Neural cell (in vitro differentiated cells): ENCODE data around the gene MYO10. TPM values are rescaled to one million over a fixed set of nuclear protein-coding genes. Genes with fewer than 3 reads are reported as not detected.

Source experiments
- H2AFZ ChIP-seq: fragments of 200-600, 300-800 bp; sonication (generic), shearing (Covaris generic); 2 replicates; pipeline ENCODE4 v1.6.0; 2014; ENCODE audit warnings: low read depth, mild to moderate bottlenecking, antibody characterized with exemption, low read length, moderate library complexity
- H3F3A ChIP-seq: fragments of 200-600 bp; shearing (Covaris generic); 2 replicates; pipeline ENCODE4 v1.6.1; 2016; ENCODE audit warnings: mild to moderate bottlenecking, moderate library complexity, mixed read lengths, antibody characterized with exemption, low read length; ENCODE audit not compliant: insufficient read depth, poor library complexity, severe bottlenecking
- H3K27ac ChIP-seq: fragments of 200-600, 300-800 bp; sonication (generic), shearing (Covaris generic); 2 replicates; pipeline ENCODE4 v1.5.1; 2014; ENCODE audit warnings: mild to moderate bottlenecking, low read length, moderate library complexity
- H3K27me3 ChIP-seq: fragments of 300-800, 200-600 bp; sonication (generic), shearing (Covaris generic); 2 replicates; pipeline ENCODE4 v1.6.0; 2014; ENCODE audit warnings: mild to moderate bottlenecking, low read depth, low read length, moderate library complexity; ENCODE audit not compliant: insufficient read depth
- H3K36me3 ChIP-seq: fragments of 300-800, 200-600 bp; sonication (generic), shearing (Covaris generic); 2 replicates; pipeline ENCODE4 v1.5.1; 2014; ENCODE audit warnings: mild to moderate bottlenecking, antibody characterized with exemption, low read length, moderate library complexity; ENCODE audit not compliant: insufficient read depth
- H3K4me2 ChIP-seq: fragments of 300-800, 200-600 bp; sonication (generic), shearing (Covaris generic); 2 replicates; pipeline ENCODE4 v1.6.0; 2014; ENCODE audit warnings: mild to moderate bottlenecking, low read length
- H3K4me3 ChIP-seq: fragments of 300-800, 200-600 bp; sonication (generic), shearing (Covaris generic); 2 replicates; pipeline ENCODE4 v1.5.1; 2014; ENCODE audit warnings: mild to moderate bottlenecking, low read length, moderate library complexity
- H3K79me2 ChIP-seq: fragments of 200-600 bp; shearing (Covaris generic); replicated peaks from 2 replicates; pipeline ENCODE4 v1.6.0; 2014; ENCODE audit warnings: mild to moderate bottlenecking, low read length, moderate library complexity; ENCODE audit not compliant: insufficient read depth
- H3K9ac ChIP-seq: fragments of 300-800, 200-600 bp; sonication (generic), shearing (Covaris generic); 2 replicates; pipeline ENCODE4 v1.6.1; 2016; ENCODE audit warnings: mild to moderate bottlenecking, low read length, mixed read lengths
- H3K9me2 ChIP-seq: fragments of 200-600 bp; shearing (Covaris generic); 2 replicates; pipeline ENCODE4 v1.6.1; 2016; ENCODE audit warnings: mild to moderate bottlenecking, low read length, mixed read lengths; ENCODE audit not compliant: insufficient read depth
- H3K9me3 ChIP-seq: fragments of 200-600, 300-800 bp; sonication (generic), shearing (Covaris generic); 2 replicates; pipeline ENCODE4 v1.6.1; 2016; ENCODE audit warnings: mild to moderate bottlenecking, mixed run types, low read length, moderate library complexity, mixed read lengths
- H4K20me1 ChIP-seq: fragments of 200-600 bp; shearing (Covaris generic); 2 replicates; pipeline ENCODE4 v1.6.1; 2016; ENCODE audit warnings: mild to moderate bottlenecking, mixed run types; ENCODE audit not compliant: insufficient read depth
- CTCF ChIP-seq: fragments of 450-650 bp; IDR thresholded peaks from 2 replicates; pipeline ENCODE4 v1.5.1; 2014; ENCODE audit warnings: antibody characterized with exemption, mild to moderate bottlenecking, moderate library complexity; ENCODE audit not compliant: poor library complexity, severe bottlenecking
- EP300 ChIP-seq: fragments of 450-650 bp; conservative IDR thresholded peaks from 2 replicates; pipeline ENCODE4 v1.6.1; 2014; ENCODE audit warnings: antibody characterized with exemption, mild to moderate bottlenecking, moderate library complexity; ENCODE audit not compliant: poor library complexity, severe bottlenecking
- EZH2 ChIP-seq: fragments of 200-600, 300-800 bp; shearing (Covaris generic), sonication (generic); IDR thresholded peaks from 2 replicates; pipeline ENCODE4 v1.6.1; 2014; ENCODE audit warnings: antibody characterized with exemption, low read length, borderline replicate concordance, mild to moderate bottlenecking; ENCODE audit not compliant: insufficient read depth, poor library complexity, severe bottlenecking
- MXI1 ChIP-seq: fragments of 450-650 bp; conservative IDR thresholded peaks from 2 replicates; pipeline ENCODE4 v1.6.1; 2014; ENCODE audit warnings: antibody characterized with exemption, mild to moderate bottlenecking; ENCODE audit not compliant: poor library complexity, severe bottlenecking
- POLR2AphosphoS5 ChIP-seq: IDR thresholded peaks from 2 replicates; pipeline ENCODE4 v1.6.1; 2012
- RAD21 ChIP-seq: fragments of 450-650 bp; conservative IDR thresholded peaks from 2 replicates; pipeline ENCODE4 v1.6.1; 2014; ENCODE audit warnings: antibody characterized with exemption, mild to moderate bottlenecking, moderate library complexity
- REST ChIP-seq: IDR thresholded peaks from 2 replicates; pipeline ENCODE4 v1.6.1; 2012; ENCODE audit warnings: borderline replicate concordance
- SMC3 ChIP-seq: fragments of 450-650 bp; conservative IDR thresholded peaks from 2 replicates; pipeline ENCODE4 v1.6.1; 2014; ENCODE audit warnings: antibody characterized with exemption, mild to moderate bottlenecking, moderate library complexity; ENCODE audit not compliant: poor library complexity
- TAF1 ChIP-seq: IDR thresholded peaks from 2 replicates; pipeline ENCODE4 v1.6.1; 2012; ENCODE audit warnings: low read depth
- polyA plus RNA-seq: library from polyadenylated mRNA; depleted of rRNA; stranded (reverse); fragments of >200 nt; gene quantifications from 2 replicates; pipeline ENCODE4 v1.2.3, GENCODE V29; 2014

MYO10 gene
- polyA plus RNA-seq, 1 donor from 2014 or later: 3.2 TPM

- H3F3A ChIP-seq: no peaks in the 10 kb centered on the region
- TF ChIP-seq TAF1 (no peak), REST (no peak), RAD21 (no peak), SMC3 (no peak), EZH2 (no peak), EP300 (no peak), MXI1 (no peak), CTCF (no peak), POLR2AphosphoS5 (no peak)
- H3K9me3 ChIP-seq: no peaks in the 10 kb centered on the region
- no peaks in the 10 kb centered on the region for H3K79me2 ChIP-seq
- H3K9me2 ChIP-seq: no peaks in the 10 kb centered on the region
- no peak overlapping the region for H3K4me2 ChIP-seq
- H2AFZ ChIP-seq: no peak overlapping the region
- no peaks in the 10 kb centered on the region for H4K20me1 ChIP-seq
- no peak overlapping the region for H3K9ac ChIP-seq
- H3K27ac ChIP-seq: no peak overlapping the region
- no peaks in the 10 kb centered on the region for H3K36me3 ChIP-seq
- no peak overlapping the region for H3K4me3 ChIP-seq
- H3K27me3 ChIP-seq: no peaks in the 10 kb centered on the region
These were observed 14.9 kb downstream of the MYO10 start for GRCh38 chr5:16921211-16921610.

- Histone ChIP-seq H3K36me3 (no peaks in the 10 kb centered on the region), H2AFZ (no peak overlapping the region), H3K27ac (no peak overlapping the region), H3K9me3 (no peaks in the 10 kb centered on the region), H3F3A (no peaks in the 10 kb centered on the region), H3K79me2 (no peaks in the 10 kb centered on the region), H3K9ac (no peak overlapping the region), H3K9me2 (no peaks in the 10 kb centered on the region), H3K4me3 (no peak overlapping the region), H3K4me2 (no peak overlapping the region), H4K20me1 (no peaks in the 10 kb centered on the region), H3K27me3 (no peaks in the 10 kb centered on the region)
- TF ChIP-seq REST (no peak), EZH2 (no peak), POLR2AphosphoS5 (no peak), RAD21 (no peak), TAF1 (no peak), MXI1 (no peak), SMC3 (no peak), EP300 (no peak), CTCF (no peak)
These were observed 15.8 kb downstream of the MYO10 start for GRCh38 chr5:16920109-16920816.
